IMR-90 (cell line): ENCODE data around the gene HMGCL. TPM values are rescaled to one million over a fixed set of nuclear protein-coding genes. Genes with fewer than 3 reads are reported as not detected.

Experiments
- ATAC-seq: fragments of 200-7000 bp; cut with Tn5 transposase; 2 replicates; pipeline ENCODE4 v1.9.1; 2020; ENCODE audit warnings: low read depth, mild to moderate bottlenecking, moderate library complexity
- BruUV-seq: library from RNA; stranded (reverse); fragments of 400-500 nt; replicated peaks from 2 replicates; lab custom pipeline; 2021; lab: Mats Ljungman, UMichigan
- CTCF ChIA-PET: fragments of 300-600 bp; formaldehyde crosslinking; extraction: SDS; loops from one replicate; lab custom pipeline; 2021; ENCODE audit warnings: antibody characterized with exemption; lab: Yijun Ruan, JAX
- POLR2A ChIA-PET: fragments of 300-600 bp; sonication (Branson Sonifier 250); formaldehyde crosslinking; loops from one replicate; lab custom pipeline; 2022; ENCODE audit warnings: antibody characterized with exemption; ENCODE audit not compliant: unreplicated experiment; lab: Charles Lee
- DNase-seq: peaks from one replicate; pipeline ENCODE4 v3.0.0; 2013
- H2AFZ ChIP-seq: replicated peaks from 2 replicates; pipeline ENCODE3; 2013; ENCODE audit warnings: low read length, mild to moderate bottlenecking; ENCODE audit not compliant: poor library complexity
- H2AK5ac ChIP-seq: 2 replicates; pipeline ENCODE4 v1.6.1; 2013; ENCODE audit warnings: low read depth, low read length, inconsistent platforms
- H2AK9ac ChIP-seq: replicated peaks from 2 replicates; pipeline ENCODE3; 2013; ENCODE audit warnings: mild to moderate bottlenecking, low read depth, low read length, moderate library complexity; ENCODE audit not compliant: poor library complexity
- H2BK120ac ChIP-seq: 2 replicates; pipeline ENCODE4 v1.6.1; 2013; ENCODE audit warnings: low read depth, low read length, inconsistent platforms
- H2BK15ac ChIP-seq: 3 replicates; pipeline ENCODE4 v1.6.1; 2013; ENCODE audit warnings: low read depth, low read length, inconsistent platforms
- H2BK20ac ChIP-seq: 2 replicates; pipeline ENCODE4 v1.6.1; 2013; ENCODE audit warnings: low read depth, mild to moderate bottlenecking, inconsistent platforms, low read length, moderate library complexity
- H2BK5ac ChIP-seq: 2 replicates; pipeline ENCODE4 v1.6.1; 2013; ENCODE audit warnings: mild to moderate bottlenecking, low read depth, low read length, inconsistent platforms; ENCODE audit not compliant: poor library complexity, severe bottlenecking
- H3K14ac ChIP-seq: replicated peaks from 2 replicates; pipeline ENCODE4 v1.6.1; 2013; ENCODE audit warnings: low read depth, low read length, inconsistent platforms
- H3K18ac ChIP-seq: 2 replicates; pipeline ENCODE4 v1.6.1; 2013; ENCODE audit warnings: low read depth, low read length, control low read depth
- H3K23ac ChIP-seq: 2 replicates; pipeline ENCODE4 v1.6.1; 2013; ENCODE audit warnings: low read depth, low read length, inconsistent platforms
- H3K27ac ChIP-seq: 2 replicates; pipeline ENCODE4 v1.5.1; 2013; ENCODE audit warnings: mild to moderate bottlenecking, control low read depth, low read length; ENCODE audit not compliant: insufficient read depth
- H3K27me3 ChIP-seq: 2 replicates; pipeline ENCODE4 v1.6.1; 2013; ENCODE audit warnings: low read length; ENCODE audit not compliant: control insufficient read depth, insufficient read depth
- H3K36me3 ChIP-seq: 2 replicates; pipeline ENCODE4 v1.6.1; 2013; ENCODE audit warnings: low read length, mixed read lengths; ENCODE audit not compliant: control insufficient read depth, insufficient read depth
- H3K4ac ChIP-seq: 2 replicates; pipeline ENCODE4 v1.6.1; 2013; ENCODE audit warnings: low read depth, low read length, inconsistent platforms
- H3K4me1 ChIP-seq: 2 replicates; pipeline ENCODE4 v1.6.1; 2013; ENCODE audit warnings: low read length, mixed read lengths; ENCODE audit not compliant: control insufficient read depth, insufficient read depth
- H3K4me2 ChIP-seq: 2 replicates; pipeline ENCODE4 v1.6.1; 2013; ENCODE audit warnings: low read depth, mild to moderate bottlenecking, control low read depth, low read length, moderate library complexity
- H3K4me3 ChIP-seq: 2 replicates; pipeline ENCODE4 v1.5.1; 2013; ENCODE audit warnings: low read depth, mild to moderate bottlenecking, control low read depth, low read length, moderate library complexity; ENCODE audit not compliant: insufficient read depth
- H3K56ac ChIP-seq: 2 replicates; pipeline ENCODE4 v1.6.1; 2013; ENCODE audit warnings: low read length, inconsistent platforms; ENCODE audit not compliant: insufficient read depth; ENCODE audit errors: extremely low read depth
- H3K79me1 ChIP-seq, 2 experiments: 2 replicates each; pipeline ENCODE4 v1.6.1; 2013; ENCODE audit warnings: low read length in 2 of 2, inconsistent platforms in 1 of 2, low read depth in 1 of 2
- H3K9ac ChIP-seq: 2 replicates; pipeline ENCODE4 v1.6.1; 2013; ENCODE audit warnings: low read depth, low read length, control low read depth
- H3K9me1 ChIP-seq: 2 replicates; pipeline ENCODE4 v1.6.1; 2013; ENCODE audit warnings: low read length, inconsistent platforms; ENCODE audit not compliant: insufficient read depth
- H3K9me3 ChIP-seq: 2 replicates; pipeline ENCODE4 v1.6.1; 2013; ENCODE audit warnings: low read length; ENCODE audit not compliant: control insufficient read depth, insufficient read depth
- H4K20me1 ChIP-seq: 2 replicates; pipeline ENCODE4 v1.6.1; 2013; ENCODE audit warnings: low read length, inconsistent platforms; ENCODE audit not compliant: insufficient read depth
- H4K5ac ChIP-seq: 2 replicates; pipeline ENCODE4 v1.6.1; 2013; ENCODE audit warnings: mild to moderate bottlenecking, low read depth, low read length, control low read depth
- H4K8ac ChIP-seq, 2 experiments: 2 replicates each; pipeline ENCODE4 v1.6.1; 2013; ENCODE audit warnings: low read depth in 2 of 2, low read length in 2 of 2, control low read depth in 1 of 2, inconsistent platforms in 1 of 2
- H4K91ac ChIP-seq: 2 replicates; pipeline ENCODE4 v1.6.1; 2013; ENCODE audit warnings: low read depth, low read length, inconsistent platforms; ENCODE audit not compliant: insufficient read depth
- BHLHE40 ChIP-seq: fragments of 150-350 bp; IDR thresholded peaks from 2 replicates; pipeline ENCODE4 v1.6.1; 2016; ENCODE audit warnings: mild to moderate bottlenecking, low read depth, low read length
- CEBPB ChIP-seq: IDR thresholded peaks from 2 replicates; pipeline ENCODE4 v1.6.1; 2012; ENCODE audit warnings: low read depth, low read length, improper control_type of control experiment
- FOS ChIP-seq: fragments of 150-350 bp; IDR thresholded peaks from 2 replicates; pipeline ENCODE4 v1.6.1; 2016; ENCODE audit warnings: low read depth, low read length
- MAFK ChIP-seq: IDR thresholded peaks from 2 replicates; pipeline ENCODE4 v1.6.1; 2012; ENCODE audit warnings: low read depth, low read length, improper control_type of control experiment
- MAZ ChIP-seq: IDR thresholded peaks from 2 replicates; pipeline ENCODE4 v1.6.1; 2012; ENCODE audit warnings: low read depth, mild to moderate bottlenecking, low read length, improper control_type of control experiment, moderate library complexity, borderline replicate concordance
- NFE2L2 ChIP-seq: fragments of 150-350 bp; IDR thresholded peaks from 2 replicates; pipeline ENCODE4 v1.6.1; 2016; ENCODE audit warnings: low read depth, mild to moderate bottlenecking, low read length
- POLR2A ChIP-seq: IDR thresholded peaks from 2 replicates; pipeline ENCODE4 v1.6.1; 2012; ENCODE audit warnings: mild to moderate bottlenecking, low read depth, low read length
- RAD21 ChIP-seq: IDR thresholded peaks from 2 replicates; pipeline ENCODE4 v1.6.1; 2012; ENCODE audit warnings: low read length, improper control_type of control experiment
- RFX5 ChIP-seq: IDR thresholded peaks from 2 replicates; pipeline ENCODE4 v1.8.0; 2012; ENCODE audit warnings: low read depth, mild to moderate bottlenecking, low read length, moderate library complexity
- SMC3 ChIP-seq: fragments of 150-350 bp; IDR thresholded peaks from 2 replicates; pipeline ENCODE4 v1.6.1; 2016; ENCODE audit warnings: low read depth, mild to moderate bottlenecking, antibody characterized with exemption, low read length, moderate library complexity
- WGBS, 2 experiments: methylation state at CpG; one replicate each; pipeline versions ENCODE4 v1.1.5 to v1.1.7; 2013; ENCODE audit warnings: missing lambda C conversion rate in 2 of 2; ENCODE audit not compliant: insufficient read length in 1 of 2; ENCODE audit errors: extremely low coverage in 2 of 2; 5-methylcytosine and 5-hydroxymethylcytosine counted together
- dilution Hi-C: fragments of 300-500 bp; cut with HindIII; formaldehyde crosslinking; loops from one replicate; pipeline ENCODE4 v1.14.3; 2018; ENCODE audit warnings: low sequenced_read_pairs; ENCODE audit not compliant: unreplicated experiment
- in situ Hi-C: fragments of 300-500 bp; cut with MboI; formaldehyde crosslinking; loops from 3 replicates; pipeline ENCODE4 v1.14.3; 2019; ENCODE audit warnings: low sequenced_read_pairs, inconsistent platforms, mixed read lengths
- intact Hi-C: fragments of 100-400 bp; cut with micrococcal nuclease; formaldehyde crosslinking; loops from 2 replicates; pipeline ENCODE4 v1.10.0; 2022
- polyA plus RNA-seq, 3 experiments: library from polyadenylated mRNA; depleted of rRNA; stranded (reverse); fragments of >200 nt; gene quantifications; 2 replicates each; pipeline ENCODE4 v1.2.3, GENCODE V29; 2012; ENCODE audit warnings: low replicate concordance in 1 of 3
- total RNA-seq: library from RNA; depleted of rRNA; stranded (reverse); fragments of >200 nt; gene quantifications from 2 replicates; pipeline ENCODE4 v1.2.3, GENCODE V29; 2012
- TF ChIP-seq, protein P1 (sequence below): conservative IDR thresholded peaks from 2 replicates; pipeline ENCODE4 v1.5.1; 2012; ENCODE audit warnings: mild to moderate bottlenecking, low read depth, low read length, improper control_type of control experiment

HMGCL gene
- total and polyA plus RNA-seq, 2 of the 4 experiments (the other 2 are of a cell fraction), result 30.6 to 33.5 TPM

DNA sequence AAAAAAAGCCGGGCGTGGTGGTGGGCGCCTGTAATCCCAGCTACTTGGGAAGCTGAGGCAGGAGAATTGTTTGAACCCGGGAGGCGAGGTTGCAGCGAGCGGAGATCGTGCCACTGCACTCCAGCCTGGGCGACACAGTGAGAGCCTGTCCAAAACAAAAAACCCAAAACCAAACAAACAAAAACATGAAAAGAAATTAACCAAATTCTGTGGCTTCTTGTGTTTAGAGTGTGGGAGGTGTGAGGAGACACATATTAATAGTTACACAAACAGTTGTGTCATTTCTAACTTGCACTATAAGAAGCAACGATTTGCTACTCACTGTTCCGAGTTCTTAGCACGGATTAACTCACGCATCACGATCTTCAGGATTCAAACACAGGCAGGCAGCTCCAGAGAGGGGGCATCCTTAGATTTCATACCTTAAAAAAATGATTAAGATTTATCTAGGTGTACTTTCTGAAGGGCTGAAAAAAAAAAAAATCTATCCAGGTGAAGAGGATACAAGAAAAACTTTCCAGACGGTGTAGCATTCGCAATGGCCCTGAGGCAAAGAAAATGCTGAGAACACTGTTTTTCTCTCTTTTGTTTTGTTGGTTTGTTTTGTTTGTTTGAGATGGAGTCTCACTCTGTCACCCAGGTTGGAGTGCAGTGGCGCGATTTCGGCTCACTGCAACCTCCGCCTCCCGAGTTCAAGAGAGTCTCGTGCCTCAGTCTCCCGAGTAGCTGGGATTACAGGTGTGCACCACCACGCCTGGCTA lies 713 bp upstream of the HMGCL start (continued):
- TF ChIP-seq BHLHE40, result no peak

GRCh38 chr1:23824711-23825075 lies 536 bp downstream of the HMGCL start:
- Histone ChIP-seq H2AK9ac (peak overlapping the region; percentile 97), H2BK5ac (peak overlapping the region; percentile 91), H2BK20ac (no peak overlapping the region), H3K27me3 (no peaks in the 10 kb centered on the region), H2AK5ac (peak overlapping the region; percentile 31), H3K9me3 (no peaks in the 10 kb centered on the region), H4K5ac (peak overlapping the region; percentile 99), H3K36me3 (no peaks in the 10 kb centered on the region), H3K4ac (peak overlapping the region; percentile 57), H3K56ac (peak overlapping the region; percentile 80), H3K14ac (peak overlapping the region; percentile 98), H4K8ac (peak overlapping the region; percentile 96 to 100), H3K9me1 (peaks cover 4% of the 10 kb centered on the region), H3K4me3 (peak overlapping the region; percentile 99), H4K20me1 (no peaks in the 10 kb centered on the region), H2BK120ac (peak overlapping the region; percentile 36), H3K79me1 (peaks cover 14 to 17% of the 10 kb centered on the region in 2 experiments), H3K27ac (peak overlapping the region; percentile 99), H3K18ac (peak overlapping the region; percentile 90), H2AFZ (peak overlapping the region; percentile 96), H3K23ac (peak overlapping the region; percentile 6; the same call in 1 of the 2 replicates), H3K4me1 (peaks cover 3% of the 10 kb centered on the region), H4K91ac (peak overlapping the region; percentile 68), H2BK15ac (peak overlapping the region; percentile 45; the same call in 1 of the 3 replicates), H3K9ac (peak overlapping the region; percentile 99), H3K4me2 (peak overlapping the region; percentile 89)
- dilution Hi-C loops (no loop called here), in situ Hi-C loops (no loop called here), intact Hi-C loops (no loop called here)
- BruUV-seq, result no TSS peak
- ChIA-PET CTCF (no interaction called here), POLR2A (interaction anchor here (0.5 to 0.6 kb wide), 2 partner anchors 22 to 35 kb away, joined by 3 read pairs; no protein-coding TSS in a partner anchor)
- DNase-seq (no peak), ATAC-seq (no peak; the same call in 1 of the 2 replicates)
- no CpG with 5 or more reads among the region's 8 CpGs for WGBS, 2 experiments
- TF ChIP-seq NFE2L2, result no peak
- TF ChIP-seq RAD21, result no peak
- TF ChIP-seq, protein P1, sequence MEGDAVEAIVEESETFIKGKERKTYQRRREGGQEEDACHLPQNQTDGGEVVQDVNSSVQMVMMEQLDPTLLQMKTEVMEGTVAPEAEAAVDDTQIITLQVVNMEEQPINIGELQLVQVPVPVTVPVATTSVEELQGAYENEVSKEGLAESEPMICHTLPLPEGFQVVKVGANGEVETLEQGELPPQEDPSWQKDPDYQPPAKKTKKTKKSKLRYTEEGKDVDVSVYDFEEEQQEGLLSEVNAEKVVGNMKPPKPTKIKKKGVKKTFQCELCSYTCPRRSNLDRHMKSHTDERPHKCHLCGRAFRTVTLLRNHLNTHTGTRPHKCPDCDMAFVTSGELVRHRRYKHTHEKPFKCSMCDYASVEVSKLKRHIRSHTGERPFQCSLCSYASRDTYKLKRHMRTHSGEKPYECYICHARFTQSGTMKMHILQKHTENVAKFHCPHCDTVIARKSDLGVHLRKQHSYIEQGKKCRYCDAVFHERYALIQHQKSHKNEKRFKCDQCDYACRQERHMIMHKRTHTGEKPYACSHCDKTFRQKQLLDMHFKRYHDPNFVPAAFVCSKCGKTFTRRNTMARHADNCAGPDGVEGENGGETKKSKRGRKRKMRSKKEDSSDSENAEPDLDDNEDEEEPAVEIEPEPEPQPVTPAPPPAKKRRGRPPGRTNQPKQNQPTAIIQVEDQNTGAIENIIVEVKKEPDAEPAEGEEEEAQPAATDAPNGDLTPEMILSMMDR, result no peak
- no peak for TF ChIP-seq CEBPB
- no peak for TF ChIP-seq FOS
- TF ChIP-seq RFX5, result no peak
- no peak for TF ChIP-seq MAZ
- TF ChIP-seq SMC3, result no peak
- TF ChIP-seq POLR2A, result no peak
- TF ChIP-seq MAFK, result no peak
